ENCODE measurements around the gene PRAMEF11.
"Not testable (repeated sequence)": the region's sequence is repeated elsewhere in the genome, so short reads cannot be mapped to it uniquely, and the experiment has no call there.

DNA sequence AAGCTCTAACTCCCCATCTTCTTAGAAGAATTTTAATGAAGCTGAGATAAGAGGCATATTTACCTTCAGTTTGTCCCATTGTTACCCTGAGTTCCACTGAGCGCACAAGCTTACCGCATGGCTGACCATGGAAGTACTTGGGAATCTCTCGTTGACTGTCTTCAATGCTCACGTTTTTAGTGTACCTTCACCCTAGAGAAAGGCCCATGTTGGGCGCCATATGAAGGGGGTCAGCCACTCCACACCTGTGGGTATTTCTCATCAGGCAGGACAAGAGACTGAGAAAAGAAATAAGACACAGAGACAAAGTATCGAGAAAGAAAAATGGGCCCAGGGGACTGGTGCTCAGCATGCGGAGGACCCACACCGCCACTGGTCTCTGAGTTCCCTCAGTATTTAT lies 46.5 kb downstream of the PRAMEF11 start:
- TF ChIP-seq EZH2 (IDR thresholded peaks at IDR 0.05; ENCODE audit: borderline replicate concordance, insufficient read depth, low read depth, low read length, poor library complexity, severe bottlenecking): not testable (repeated sequence)
- TF ChIP-seq, protein P1, sequence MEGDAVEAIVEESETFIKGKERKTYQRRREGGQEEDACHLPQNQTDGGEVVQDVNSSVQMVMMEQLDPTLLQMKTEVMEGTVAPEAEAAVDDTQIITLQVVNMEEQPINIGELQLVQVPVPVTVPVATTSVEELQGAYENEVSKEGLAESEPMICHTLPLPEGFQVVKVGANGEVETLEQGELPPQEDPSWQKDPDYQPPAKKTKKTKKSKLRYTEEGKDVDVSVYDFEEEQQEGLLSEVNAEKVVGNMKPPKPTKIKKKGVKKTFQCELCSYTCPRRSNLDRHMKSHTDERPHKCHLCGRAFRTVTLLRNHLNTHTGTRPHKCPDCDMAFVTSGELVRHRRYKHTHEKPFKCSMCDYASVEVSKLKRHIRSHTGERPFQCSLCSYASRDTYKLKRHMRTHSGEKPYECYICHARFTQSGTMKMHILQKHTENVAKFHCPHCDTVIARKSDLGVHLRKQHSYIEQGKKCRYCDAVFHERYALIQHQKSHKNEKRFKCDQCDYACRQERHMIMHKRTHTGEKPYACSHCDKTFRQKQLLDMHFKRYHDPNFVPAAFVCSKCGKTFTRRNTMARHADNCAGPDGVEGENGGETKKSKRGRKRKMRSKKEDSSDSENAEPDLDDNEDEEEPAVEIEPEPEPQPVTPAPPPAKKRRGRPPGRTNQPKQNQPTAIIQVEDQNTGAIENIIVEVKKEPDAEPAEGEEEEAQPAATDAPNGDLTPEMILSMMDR (IDR thresholded peaks at IDR 0.05): not testable (repeated sequence)
